NCI-H82 treated with DMSO at 0.1 percent for 48 hours (cell line): ENCODE measurements around the gene ADAMTSL3.

Source experiments
- DNase-seq: peaks from one replicate; lab custom pipeline; 2025; ENCODE audit not compliant: unreplicated experiment; lab: John Stamatoyannopoulos, UW

ADAMTSL3 gene

DNA sequence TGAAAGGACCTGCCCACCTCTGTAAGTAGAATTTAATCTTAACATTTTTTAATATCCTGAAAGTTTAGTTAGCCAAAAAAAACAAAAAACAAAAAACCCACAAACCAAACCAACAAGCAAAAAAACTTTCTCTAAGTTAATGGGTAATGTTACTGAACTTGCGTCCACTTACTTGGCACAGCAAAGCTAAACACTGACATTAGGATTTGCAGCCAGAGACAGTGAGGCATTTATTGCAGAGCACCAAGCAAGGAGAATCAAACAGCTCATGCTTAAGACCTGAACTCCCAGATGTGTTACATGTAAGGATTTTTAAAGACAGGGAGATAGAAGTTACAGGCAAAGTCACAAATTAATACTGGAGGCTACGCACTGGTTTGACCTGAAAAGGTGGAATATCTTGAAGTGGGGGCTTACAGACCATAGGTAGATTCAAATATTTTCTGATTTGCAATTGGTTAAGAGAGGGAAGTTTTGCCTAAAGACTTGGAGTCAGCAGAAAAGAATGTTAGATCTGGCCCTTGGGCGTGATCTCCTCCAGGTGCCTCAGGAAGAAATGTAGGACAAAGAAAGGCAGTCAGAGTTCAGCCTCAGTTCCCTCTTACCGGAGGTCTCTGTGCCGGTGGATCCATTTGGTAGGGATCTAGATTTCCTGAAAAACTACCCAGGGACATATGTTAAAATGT lies 205.0 kb downstream of the ADAMTSL3 start:
- no peak for DNase-seq

DNA sequence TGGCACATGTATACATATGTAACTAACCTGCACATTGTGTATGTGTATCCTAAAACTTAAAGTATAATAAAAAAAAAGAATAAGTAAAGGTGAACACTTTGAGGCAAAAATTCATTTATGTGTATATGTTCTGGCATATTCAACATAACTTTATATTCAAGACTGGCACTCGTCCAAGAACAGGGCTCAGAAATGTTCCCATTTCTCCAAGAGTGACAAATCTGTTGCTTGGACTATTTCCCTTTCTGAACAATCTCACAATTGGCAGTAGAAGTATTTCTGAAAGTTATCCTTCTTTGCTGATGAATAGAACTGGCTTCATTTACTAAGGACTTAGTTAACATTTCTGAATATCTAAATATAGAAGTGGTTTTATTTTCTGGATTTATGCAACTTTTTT lies 212.8 kb downstream of the ADAMTSL3 start:
- no peak for DNase-seq

DNA sequence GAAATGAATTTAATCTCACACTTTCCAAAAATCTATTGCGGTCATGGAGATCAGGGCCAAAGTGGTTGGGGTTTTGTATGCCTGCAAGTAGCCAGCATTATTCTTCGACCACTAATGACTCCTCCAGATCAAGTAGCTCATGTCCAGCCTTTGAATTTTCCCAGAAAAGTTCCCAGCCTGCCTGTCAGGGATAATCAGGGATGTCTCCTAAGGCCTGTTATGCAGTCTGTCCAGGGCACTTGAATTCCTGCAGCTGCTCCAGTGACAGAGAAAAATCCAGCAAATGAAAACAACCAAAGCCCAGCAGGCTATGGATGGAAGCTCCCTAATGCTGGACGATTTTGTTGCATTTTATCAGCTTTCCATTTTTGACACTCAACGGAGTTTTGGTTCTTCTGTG lies 215.4 kb downstream of the ADAMTSL3 start:
- DNase-seq, result no peak

DNA sequence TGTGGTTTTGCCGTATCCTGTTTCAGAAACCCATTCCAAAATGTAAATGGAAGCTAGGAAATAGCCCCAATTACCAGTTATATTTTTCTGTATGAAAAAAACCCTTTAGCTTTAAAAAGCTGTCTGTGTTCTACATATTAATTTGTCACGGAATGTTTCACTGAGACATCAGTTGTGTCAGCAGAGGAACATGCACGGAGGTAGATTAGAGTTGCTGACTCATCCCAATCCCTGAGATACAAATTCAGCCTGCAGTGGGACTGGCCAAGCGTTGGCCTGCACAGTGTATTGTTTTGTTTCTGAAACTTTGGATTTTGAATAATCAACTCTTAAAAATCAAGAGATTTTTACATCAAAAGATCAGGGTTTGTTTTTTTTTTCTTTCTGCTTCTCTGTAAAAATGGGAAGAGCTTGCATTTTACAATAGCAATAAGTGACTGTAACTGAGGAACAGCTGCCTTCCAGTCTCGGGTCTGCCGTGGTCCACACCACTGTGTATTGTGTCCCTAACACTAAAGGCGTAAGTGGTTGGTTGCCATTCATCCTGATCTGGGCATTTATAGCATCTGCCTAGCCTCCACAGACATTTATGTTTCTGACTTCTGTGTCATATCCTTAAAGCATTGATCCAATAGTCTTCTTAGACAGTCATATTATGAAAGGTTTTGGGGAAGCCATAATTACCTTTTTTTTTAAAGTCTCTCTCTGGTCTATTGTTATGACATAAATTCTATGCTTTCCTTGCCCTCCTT lies 218.1 kb downstream of the ADAMTSL3 start:
- DNase-seq, result no peak

DNA sequence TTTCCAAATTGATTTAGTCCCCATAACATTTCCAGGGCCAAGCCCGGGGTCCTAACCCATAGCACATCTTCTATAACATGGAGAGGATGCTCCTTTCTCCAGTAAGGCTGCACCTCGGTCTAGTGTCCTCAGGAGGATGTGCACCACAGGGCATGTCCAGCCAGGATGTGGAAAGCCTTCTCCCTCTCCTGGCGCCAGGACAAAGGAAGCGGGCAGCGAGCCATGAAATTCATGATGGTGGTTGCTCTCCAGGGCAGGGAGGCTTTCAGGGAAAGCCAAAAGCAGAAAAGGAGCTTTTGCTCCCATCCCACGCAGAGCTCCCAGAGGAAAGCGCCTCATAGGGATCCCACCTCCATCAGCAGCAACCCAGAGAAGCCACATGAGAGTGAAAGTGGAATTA lies 220.0 kb downstream of the ADAMTSL3 start:
- DNase-seq, result no peak

DNA sequence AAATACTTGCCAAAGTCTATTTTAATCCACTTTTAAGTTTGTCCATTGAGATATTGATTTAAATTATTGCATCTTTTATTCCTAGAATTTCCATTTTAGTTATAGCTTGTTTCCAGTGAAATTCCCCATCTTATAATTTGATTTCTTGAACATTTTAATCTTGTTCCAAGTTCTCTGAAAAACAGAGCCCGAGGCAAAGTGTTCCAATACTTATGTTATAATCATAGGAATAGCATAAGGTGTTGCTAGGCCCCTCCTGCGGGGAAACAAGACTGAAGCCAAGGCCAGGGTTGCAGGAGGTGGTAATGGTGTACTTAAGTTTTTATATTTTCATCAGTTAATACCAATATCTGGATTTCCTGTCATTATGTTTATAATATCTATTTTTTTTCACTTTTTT lies 226.6 kb downstream of the ADAMTSL3 start:
- DNase-seq, result no peak

DNA sequence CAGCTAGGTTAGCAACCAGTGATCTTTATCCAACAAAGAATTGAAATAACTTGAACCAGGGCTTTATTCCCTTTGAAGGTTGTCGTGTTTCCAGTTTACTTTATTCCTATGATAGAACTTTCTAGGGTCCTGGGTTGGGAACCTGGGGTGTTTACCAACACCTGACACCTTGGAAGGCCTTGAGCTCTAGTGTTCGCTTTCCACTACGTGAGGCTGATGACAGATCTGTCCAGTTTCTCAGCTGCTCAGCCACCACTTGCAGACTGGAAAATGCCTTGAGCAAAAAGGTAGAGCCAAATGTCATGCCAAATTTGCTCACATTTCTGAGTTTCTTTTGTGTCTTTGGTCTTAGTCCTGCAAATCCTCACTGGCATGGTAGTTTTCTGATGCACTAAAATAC lies 227.2 kb downstream of the ADAMTSL3 start:
- no peak for DNase-seq

DNA sequence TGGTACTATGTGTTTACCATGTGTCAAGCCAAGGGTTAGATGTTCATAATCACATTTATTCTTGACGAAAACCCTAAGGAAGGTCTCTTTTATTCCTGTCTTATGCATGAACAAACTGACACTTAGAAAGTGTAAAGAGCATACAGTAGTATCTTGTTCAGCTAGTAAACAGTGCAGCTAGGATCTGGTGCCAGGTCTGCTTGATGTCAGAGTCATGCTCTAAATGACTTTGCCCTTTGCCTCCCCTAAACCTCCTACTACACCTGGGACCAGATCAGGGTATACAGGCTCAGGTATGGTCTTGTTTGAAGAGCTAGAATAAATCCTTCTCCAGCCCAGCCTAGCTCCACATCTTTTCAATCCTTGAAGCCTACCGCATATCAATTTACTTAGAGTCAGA lies 232.4 kb downstream of the ADAMTSL3 start:
- no peak for DNase-seq

DNA sequence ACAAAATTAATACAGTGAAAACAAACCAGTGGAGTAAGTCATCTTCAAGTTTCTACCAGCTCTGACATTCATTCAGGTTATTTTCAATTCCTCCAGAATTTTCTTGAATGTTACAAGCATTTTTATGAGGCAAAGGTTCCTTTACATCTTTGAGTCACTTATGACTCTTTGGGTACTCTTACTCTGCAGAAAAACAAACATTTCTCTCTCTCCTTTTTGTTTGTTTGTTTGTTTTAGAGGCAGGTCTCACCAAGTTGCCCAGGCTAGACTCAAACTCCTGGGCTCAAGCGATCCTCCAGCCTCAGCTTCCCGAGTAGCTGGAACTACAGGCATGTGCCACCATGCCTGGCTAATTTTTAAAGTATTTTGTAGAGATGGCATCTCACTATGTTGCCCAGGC lies 233.5 kb downstream of the ADAMTSL3 start:
- DNase-seq, result no peak

DNA sequence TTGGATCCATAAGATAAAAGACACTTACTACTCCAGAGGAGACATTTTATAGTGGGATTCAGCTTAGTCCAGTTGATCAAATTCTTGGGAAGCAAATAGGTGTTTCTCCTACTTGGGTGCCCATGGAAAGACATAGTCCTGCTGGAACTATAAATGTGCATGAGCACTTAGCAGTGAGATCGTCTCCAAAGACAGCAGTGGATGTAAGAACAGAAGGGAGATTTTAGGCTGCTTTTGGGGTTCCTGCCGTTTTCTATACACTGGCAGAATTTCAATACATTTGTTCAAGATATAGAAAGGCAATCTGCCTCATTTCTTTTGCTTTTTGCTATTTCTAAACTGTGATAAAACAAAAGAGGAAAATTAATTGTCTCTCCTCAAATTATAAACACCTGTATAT lies 234.0 kb downstream of the ADAMTSL3 start:
- no peak for DNase-seq

DNA sequence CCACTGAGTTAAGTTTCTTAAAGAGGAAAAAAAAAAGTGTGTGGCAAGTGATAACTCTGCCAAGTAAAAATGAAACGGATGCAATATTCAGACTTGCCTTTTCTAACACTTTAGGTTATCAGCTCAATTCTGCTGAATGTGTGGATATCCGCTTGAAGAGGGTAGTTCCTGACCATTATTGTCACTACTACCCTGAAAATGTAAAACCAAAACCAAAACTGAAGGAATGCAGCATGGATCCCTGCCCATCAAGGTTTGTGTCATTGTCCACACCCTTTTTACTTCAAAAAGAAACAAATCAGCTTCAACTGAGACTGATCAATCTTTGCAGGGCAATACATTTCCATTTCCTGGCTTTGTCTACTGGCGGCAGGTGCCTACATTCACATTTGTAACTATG lies 236.1 kb downstream of the ADAMTSL3 start:
- DNase-seq, result no peak

DNA sequence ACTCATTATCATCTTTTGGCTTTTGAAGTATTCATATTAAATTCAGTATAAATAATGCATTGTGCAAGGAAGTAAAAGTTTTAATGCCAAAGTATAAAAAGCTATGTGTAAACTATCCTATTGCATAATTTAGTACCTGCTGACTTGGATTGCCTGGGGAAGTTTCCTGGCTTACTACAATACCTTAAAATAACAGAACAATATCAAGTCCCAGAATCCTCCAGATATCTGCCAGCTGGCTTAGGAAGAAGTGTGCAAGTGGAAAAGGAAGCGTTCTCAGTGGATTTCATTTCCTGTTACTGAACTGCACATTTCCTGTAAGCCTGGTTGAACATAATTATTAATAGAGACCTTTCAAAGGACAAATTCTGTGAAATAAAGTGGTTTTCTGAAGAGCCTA lies 236.7 kb downstream of the ADAMTSL3 start:
- no peak for DNase-seq

DNA sequence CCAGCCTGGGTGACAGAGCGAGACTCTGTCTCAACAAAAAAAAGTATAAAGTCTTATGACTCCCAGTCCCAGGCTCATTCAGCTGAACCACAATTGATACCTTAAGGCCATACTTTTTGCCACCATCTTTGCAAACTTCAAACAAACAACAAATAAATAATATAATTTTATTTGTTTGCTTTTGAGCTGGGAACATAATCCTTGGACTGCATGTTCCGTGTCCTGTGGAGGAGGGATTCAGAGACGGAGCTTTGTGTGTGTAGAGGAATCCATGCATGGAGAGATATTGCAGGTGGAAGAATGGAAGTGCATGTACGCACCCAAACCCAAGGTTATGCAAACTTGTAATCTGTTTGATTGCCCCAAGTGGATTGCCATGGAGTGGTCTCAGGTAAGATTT lies 238.6 kb downstream of the ADAMTSL3 start:
- DNase-seq, result no peak

DNA sequence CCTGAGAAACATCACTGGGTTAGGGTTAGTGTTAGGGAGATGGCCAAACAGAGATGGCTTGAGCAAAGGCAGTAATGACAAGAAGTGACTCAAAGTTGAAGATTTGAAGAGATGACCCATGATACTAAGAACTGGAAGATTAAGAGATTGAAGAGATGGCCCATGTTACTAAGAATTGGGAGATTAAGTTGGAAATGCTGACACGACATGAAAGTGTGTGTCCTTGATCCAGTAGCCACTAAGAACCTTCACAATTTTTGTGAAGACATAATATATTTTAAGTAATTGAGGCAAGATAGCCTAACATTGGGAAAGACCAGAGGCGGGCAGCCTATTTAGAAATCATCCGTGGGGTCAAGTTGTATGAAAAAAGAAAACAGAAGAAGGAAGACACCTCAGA lies 239.4 kb downstream of the ADAMTSL3 start:
- no peak for DNase-seq

DNA sequence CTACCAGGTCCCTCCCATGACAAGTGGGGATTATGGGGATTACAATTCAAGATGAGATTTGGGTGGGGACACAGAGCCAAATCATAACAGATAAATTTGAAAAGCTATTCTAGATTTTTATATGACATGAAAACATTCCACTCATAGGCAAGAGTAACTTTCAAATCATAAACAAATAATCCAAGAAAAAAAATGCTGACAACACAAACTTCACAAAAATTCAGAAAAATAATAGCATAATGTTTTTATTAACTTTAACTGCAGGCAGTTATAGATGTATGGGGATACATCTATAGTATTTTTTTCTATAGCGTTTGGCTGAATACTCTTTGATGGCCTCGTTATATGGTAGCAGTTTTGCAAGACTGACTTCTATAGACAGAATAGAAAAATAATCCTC lies 243.1 kb downstream of the ADAMTSL3 start:
- DNase-seq, result no peak

DNA sequence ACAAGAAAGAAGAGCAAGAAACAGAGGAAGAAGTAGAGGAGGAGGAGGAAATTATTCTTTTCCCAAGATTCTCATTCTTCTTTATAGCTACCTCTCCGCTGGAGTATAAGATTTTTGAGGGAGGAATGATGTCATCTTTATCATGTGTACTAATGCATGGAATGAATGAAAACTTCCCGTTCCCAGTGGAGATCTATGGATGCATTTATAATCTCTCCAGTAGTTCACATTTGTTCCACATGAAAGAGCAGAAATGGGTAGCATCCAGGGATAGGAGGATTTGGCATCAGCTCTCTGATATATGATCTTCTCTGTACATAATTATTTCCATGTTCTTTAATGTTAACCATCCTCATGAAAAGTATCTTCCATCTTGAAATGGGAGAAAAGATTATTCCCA lies 244.4 kb downstream of the ADAMTSL3 start:
- DNase-seq, result no peak

DNA sequence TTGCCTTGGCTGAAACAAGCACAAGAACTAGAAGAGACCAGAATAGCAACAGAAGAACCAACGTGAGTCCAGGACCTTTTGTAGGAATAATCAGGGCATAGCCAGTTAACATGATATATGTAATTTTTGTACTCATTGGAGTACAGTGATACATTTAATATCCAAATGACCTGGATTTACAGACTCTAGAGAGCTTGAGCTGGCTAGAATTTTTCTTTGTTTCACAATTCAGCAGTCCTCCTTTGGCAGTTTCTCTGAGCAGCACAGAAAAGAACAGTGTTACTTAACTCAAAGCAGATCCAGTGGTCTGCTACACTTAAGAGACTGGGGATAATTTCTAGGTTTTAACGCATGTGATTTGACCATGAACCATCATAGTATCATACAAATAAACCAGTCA lies 245.7 kb downstream of the ADAMTSL3 start:
- no peak for DNase-seq

DNA sequence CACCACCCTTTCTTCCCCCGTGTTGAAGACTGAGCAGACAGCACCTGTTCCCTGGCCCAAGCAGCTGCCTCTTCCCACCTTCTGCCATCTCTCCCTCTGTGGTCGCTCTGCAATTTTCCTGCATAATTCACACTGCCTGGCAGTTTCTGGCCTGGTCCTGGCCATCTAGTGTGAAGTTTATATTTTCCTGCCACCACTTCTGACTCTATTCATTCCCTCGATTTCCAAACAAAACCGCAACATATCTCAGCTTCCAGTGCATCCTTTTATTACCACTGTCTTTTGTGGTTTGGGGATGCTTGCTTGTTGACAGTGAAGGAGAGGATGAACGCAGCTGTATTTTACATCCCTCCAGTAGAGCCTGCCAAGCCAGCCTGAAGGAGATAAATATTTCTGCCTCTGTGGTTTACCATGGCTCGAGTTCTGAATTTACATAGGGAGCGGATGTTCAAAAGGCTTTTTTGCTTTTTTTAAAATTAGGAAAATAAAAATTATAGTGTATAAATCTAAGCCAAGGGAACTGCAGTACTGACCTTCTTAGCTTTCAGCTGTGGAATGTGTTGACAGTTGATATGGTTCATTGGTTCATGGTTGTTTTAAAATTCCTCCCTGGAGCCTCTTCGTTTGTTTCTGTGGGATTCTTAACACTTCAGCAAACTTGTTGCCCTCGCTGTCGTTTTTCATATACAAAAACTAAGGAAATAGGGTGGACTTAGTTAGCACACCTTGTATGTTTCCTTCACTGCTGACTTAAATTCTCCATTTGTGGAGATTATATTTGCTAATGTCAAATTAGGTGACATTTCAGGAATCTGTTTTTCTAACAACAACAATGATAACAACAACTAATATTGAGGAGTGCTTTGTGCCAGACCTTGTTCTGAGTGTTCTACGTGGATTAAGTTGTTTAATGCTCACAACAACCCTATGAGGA lies 250.5 kb downstream of the ADAMTSL3 start:
- no peak for DNase-seq

DNA sequence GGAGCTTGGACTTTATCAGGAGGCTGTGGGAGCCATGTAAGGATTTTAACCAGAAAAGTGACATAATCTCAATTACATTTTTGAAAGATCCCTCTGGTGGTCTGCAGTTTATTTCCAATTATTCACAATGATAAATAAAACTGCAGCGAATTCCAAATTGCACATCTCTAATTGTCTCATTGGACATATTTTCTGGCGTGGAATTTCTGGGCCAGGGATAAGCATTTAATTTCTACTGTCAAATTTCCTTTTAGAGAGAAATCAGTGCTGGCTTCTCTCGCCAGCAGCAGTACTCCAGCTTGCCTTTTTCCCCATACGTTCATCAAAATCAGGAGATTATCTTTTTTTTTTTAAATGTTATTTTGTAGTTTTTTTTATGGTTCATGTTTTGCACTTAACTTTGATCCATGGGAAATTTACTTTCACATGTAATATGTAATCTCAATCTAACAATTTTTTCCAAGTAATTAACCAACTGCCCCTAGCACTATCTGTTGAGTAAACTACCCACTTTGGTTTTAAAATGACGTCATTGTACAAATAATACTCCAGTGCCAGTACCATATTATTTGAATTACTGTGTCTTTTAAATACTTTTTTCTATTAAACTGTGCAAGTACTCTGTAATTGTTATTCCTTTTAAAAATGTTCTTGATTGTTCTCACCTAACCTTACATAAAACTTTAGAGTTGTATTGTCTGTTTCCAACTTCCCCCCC lies 251.8 kb downstream of the ADAMTSL3 start:
- no peak for DNase-seq

DNA sequence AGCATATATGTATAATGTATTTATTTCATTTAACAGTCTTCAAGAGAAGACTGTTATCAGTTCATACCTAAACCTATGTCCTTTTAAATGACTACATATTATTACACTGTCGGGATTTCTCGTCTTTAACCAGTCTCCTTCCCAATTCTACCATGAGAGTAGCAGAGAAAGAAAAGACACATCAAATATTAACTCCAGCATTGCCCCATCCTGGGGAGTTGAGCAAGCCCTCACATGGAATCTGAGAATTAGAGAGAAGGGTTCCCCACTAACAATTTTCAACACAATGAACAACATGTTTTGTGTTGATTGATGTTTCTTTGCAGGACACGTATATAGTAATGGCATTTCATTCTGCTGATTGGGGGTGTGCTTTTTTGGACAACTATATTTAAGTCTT lies 257.4 kb downstream of the ADAMTSL3 start:
- no peak for DNase-seq

DNA sequence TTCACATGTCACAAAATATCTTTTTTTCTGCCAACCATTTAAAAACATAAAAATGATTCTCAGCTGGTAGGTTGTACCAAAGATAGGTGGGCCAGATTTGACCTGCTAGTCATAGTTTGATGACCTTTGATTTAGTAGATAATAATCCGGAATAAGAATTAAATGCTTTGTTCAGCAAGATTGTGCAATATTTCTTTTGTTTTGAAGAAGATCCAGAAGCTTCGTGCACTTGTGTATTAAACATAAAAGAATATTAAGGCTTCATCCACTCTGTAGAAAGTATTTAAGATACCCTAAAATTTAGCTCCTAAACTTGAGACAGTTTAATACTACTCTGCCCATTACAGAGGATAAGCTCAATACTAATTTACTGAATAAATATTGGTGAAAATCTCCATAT lies 258.4 kb downstream of the ADAMTSL3 start:
- no peak for DNase-seq
